Measurements from ENCODE around the gene CFDP1.

DNA sequence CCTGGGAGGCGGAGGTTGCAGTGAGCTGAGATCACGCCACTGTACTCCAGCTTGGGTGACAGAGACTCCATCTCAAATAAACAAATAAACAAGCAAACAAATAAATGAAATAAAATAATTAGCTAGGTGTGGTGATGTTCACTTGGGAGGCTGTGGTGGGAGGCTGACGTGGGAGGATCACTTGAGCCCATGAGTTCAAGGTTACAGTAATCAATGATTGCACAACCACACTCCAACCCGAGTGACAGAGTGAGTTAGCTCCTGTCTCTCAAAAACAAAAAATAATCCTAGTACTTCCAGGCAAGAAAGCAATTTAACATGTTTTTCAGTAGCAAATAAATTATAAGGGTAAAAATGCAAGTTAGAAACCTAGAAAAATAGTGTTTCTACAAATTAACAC is 26.4 kb downstream of the CFDP1 start:
- TF ChIP-seq, protein P1, sequence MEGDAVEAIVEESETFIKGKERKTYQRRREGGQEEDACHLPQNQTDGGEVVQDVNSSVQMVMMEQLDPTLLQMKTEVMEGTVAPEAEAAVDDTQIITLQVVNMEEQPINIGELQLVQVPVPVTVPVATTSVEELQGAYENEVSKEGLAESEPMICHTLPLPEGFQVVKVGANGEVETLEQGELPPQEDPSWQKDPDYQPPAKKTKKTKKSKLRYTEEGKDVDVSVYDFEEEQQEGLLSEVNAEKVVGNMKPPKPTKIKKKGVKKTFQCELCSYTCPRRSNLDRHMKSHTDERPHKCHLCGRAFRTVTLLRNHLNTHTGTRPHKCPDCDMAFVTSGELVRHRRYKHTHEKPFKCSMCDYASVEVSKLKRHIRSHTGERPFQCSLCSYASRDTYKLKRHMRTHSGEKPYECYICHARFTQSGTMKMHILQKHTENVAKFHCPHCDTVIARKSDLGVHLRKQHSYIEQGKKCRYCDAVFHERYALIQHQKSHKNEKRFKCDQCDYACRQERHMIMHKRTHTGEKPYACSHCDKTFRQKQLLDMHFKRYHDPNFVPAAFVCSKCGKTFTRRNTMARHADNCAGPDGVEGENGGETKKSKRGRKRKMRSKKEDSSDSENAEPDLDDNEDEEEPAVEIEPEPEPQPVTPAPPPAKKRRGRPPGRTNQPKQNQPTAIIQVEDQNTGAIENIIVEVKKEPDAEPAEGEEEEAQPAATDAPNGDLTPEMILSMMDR (IDR thresholded peaks at IDR 0.05), result no peak
- TF ChIP-seq POLR2A (IDR thresholded peaks at IDR 0.05) (no peak), POLR2AphosphoS5 (IDR thresholded peaks at IDR 0.05) (no peak)
